K562 (cell line): ENCODE measurements around the gene SLC4A2. TPM values are rescaled to one million over a fixed set of nuclear protein-coding genes. Genes with fewer than 3 reads are reported as not detected.
A peak's percentile ranks its signal among the peaks of the same experiment; 100 is the strongest.

Source experiments
- ATF1 ChIP-seq, 2 experiments: fragments of 450-650 bp in 1 of 2; IDR thresholded peaks; 2 replicates each; pipeline ENCODE4 v1.6.1; 2016; ENCODE audit warnings: missing compliant biosample characterization in 1 of 2, missing genetic modification characterization in 1 of 2
- BCL6 ChIP-seq: fragments of 250-450 bp; sonication (Bioruptor Pico); IDR thresholded peaks from 2 replicates; pipeline ENCODE4 v1.4.0; 2020
- BRCA1 ChIP-seq, 2 experiments: fragments of 450-650 bp in 1 of 2; sonication (generic) in 1 of 2; formaldehyde crosslinking in 1 of 2; IDR thresholded peaks; 2 replicates each; pipeline versions ENCODE4 v1.5.0 to v1.6.1; 2017 to 2020; ENCODE audit warnings: mild to moderate bottlenecking in 1 of 2, missing genetic modification reagents in 1 of 2
- ETS2 ChIP-seq: IDR thresholded peaks from 2 replicates; pipeline ENCODE4 v1.6.1; 2016; ENCODE audit warnings: borderline replicate concordance, missing genetic modification characterization, mild to moderate bottlenecking, moderate library complexity, missing compliant biosample characterization; ENCODE audit not compliant: poor library complexity, severe bottlenecking
- HDGF ChIP-seq: fragments of 450-650 bp; IDR thresholded peaks from 2 replicates; pipeline ENCODE4 v1.6.1; 2016
- HNRNPLL ChIP-seq: fragments of 200-400 bp; formaldehyde crosslinking; IDR thresholded peaks from 2 replicates; pipeline ENCODE4 v1.6.1; 2017; ENCODE audit warnings: low read length, low read depth, mild to moderate bottlenecking; ENCODE audit not compliant: poor library complexity, severe bottlenecking
- KLF16 ChIP-seq: IDR thresholded peaks from 2 replicates; pipeline ENCODE4 v1.6.1; 2016; ENCODE audit warnings: antibody characterized with exemption
- MAFK ChIP-seq: IDR thresholded peaks from 2 replicates; pipeline ENCODE4 v1.6.1; 2011; ENCODE audit warnings: low read length, improper control_type of control experiment
- MXD1 ChIP-seq: fragments of 250-450 bp; sonication (Bioruptor Pico); IDR thresholded peaks from 2 replicates; pipeline ENCODE4 v1.8.0; 2021; ENCODE audit warnings: borderline replicate concordance, mild to moderate bottlenecking, moderate library complexity; ENCODE audit not compliant: poor library complexity, severe bottlenecking
- PRPF4 ChIP-seq: fragments of 200-400 bp; formaldehyde crosslinking; IDR thresholded peaks from one replicate; pipeline ENCODE4 v1.6.1; 2017; ENCODE audit warnings: low read length, low read depth, mild to moderate bottlenecking; ENCODE audit not compliant: insufficient read depth, poor library complexity, severe bottlenecking
- SNRNP70 ChIP-seq: fragments of 200-400 bp; formaldehyde crosslinking; optimal IDR thresholded peaks from 2 replicates; pipeline ENCODE3; 2017; ENCODE audit warnings: low read depth, low read length
- SREBF1 ChIP-seq: fragments of 150-350 bp; IDR thresholded peaks from 2 replicates; pipeline ENCODE4 v1.6.1; 2014; ENCODE audit warnings: antibody characterized with exemption, low read depth, low read length, borderline replicate concordance
- ZFPM2 ChIP-seq: fragments of 250-450 bp; sonication (Bioruptor Pico); IDR thresholded peaks from 2 replicates; pipeline ENCODE4 v1.5.1; 2022; ENCODE audit warnings: mild to moderate bottlenecking
- ZNF124 ChIP-seq: sonication (generic); formaldehyde crosslinking; IDR thresholded peaks from 2 replicates; pipeline ENCODE4 v1.8.1; 2022; ENCODE audit warnings: missing genetic modification reagents
- ZNF143 ChIP-seq: sonication (generic); formaldehyde crosslinking; IDR thresholded peaks from 2 replicates; pipeline ENCODE4 v1.9.0; 2022; ENCODE audit warnings: mild to moderate bottlenecking, missing genetic modification reagents
- ZNF165 ChIP-seq: fragments of 250-450 bp; sonication (Bioruptor Pico); IDR thresholded peaks from 2 replicates; pipeline ENCODE4 v1.4.0; 2020; ENCODE audit warnings: borderline replicate concordance
- ZNF57 ChIP-seq: fragments of 450-650 bp; formaldehyde crosslinking; IDR thresholded peaks from 2 replicates; pipeline ENCODE4 v1.4.0; 2020; ENCODE audit warnings: mild to moderate bottlenecking, moderate library complexity
- ZNF77 ChIP-seq: fragments of 250-450 bp; sonication (Bioruptor Pico); IDR thresholded peaks from 2 replicates; pipeline ENCODE4 v1.5.0; 2020
- polyA plus RNA-seq, 8 experiments: library from polyadenylated mRNA; depleted of rRNA in 4 of 8; stranded (reverse) in 5 of 8; unstranded in 3 of 8; fragments of >200 nt; fragmentation: Nextera tagmentation in 2 of 8; fragmentation: Illumina TruSeq in 1 of 8; extraction: Ambion mirVana in 2 of 8; extraction: Trizol in 1 of 8; gene quantifications; 2 replicates each; pipeline versions ENCODE4 v1.2.1 to v1.2.3, GENCODE V29; 2011 to 2014; ENCODE audit warnings: inconsistent platforms in 1 of 8, missing spikeins in 1 of 8
- total RNA-seq, 7 experiments: library from RNA; depleted of rRNA in 6 of 7; stranded (reverse); fragments of >200 nt in 6 of 7; fragmentation: Illumina TruSeq in 2 of 7; extraction: Trizol in 2 of 7; gene quantifications; 2 replicates each; pipeline versions ENCODE4 v1.2.1 to v1.2.3, GENCODE V29; 2011 to 2021; ENCODE audit warnings: low replicate concordance in 1 of 7
- TF ChIP-seq, protein P1 (sequence below): fragments of 250-450 bp; sonication (Bioruptor Pico); IDR thresholded peaks from 2 replicates; pipeline ENCODE4 v1.5.0; 2021

The SLC4A2 gene
- total and polyA plus RNA-seq, 9 of the 15 experiments (the other 6 are each of a cell fraction or from before 2014, with no cell fraction given): 11.4 to 375 (median 130) TPM

DNA sequence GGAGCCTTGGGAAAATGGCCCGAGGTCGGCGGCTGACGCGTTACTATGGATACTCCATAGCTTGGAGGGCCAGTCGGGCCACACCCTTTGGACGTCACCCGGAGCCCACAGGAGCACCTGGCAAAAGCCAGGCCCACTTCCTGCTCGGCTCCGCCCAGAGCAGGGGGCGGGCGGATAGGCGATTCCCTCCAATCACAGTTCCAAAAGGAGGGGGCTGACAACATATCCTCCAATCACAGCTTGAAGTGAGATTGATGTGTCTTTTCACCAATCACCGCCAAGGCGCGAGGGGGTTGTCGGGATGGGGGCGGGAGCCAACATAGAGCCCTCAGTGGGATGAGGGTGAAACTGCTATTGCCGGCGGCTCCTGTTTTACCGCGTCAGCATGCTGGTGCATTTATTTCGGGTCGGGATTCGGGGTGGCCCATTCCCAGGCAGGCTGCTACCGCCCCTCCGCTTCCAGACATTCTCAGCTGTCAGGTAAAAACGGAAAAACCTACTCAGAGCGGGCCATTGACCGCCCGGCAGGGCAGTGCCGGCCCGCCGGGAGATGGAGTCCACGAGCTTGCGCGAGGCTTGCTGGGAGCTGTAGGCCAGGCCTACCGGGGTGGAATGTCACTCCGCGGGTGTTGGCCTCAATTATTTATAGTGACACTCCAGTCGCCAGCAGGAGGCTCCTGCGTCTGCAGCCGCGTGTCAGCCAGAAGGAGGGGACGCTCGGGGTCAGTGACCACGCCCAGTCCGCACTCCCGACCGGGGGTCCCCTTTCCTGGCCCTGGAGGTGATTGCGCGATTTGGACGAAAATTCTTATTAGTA is 31.1 kb upstream of the SLC4A2 start, which contains the start of gene ABCB8 (continued):
- TF ChIP-seq MXD1 (CRISPR knock-in tag) (peak; percentile 1), ETS2 (no peak), BCL6 (CRISPR knock-in tag) (0 out of 2 replicates have a peak, but pooled peaks have one; percentile 48), KLF16 (no peak), PRPF4 (no peak), ZNF77 (CRISPR knock-in tag) (no peak), ZNF165 (no peak), ZNF143 (CRISPR knock-in tag) (peak; percentile 95), HNRNPLL (peak; percentile 26), BRCA1 (IDR thresholded peaks at IDR 0.05) (no peak), BRCA1 (CRISPR knock-in tag; IDR thresholded peaks at IDR 0.05) (no peak), SREBF1 (0 out of 2 replicates have a peak, but pooled peaks have one; percentile 14), ZFPM2 (no peak), HDGF (no peak), MAFK (peak; percentile 51; the same call in 1 of the 2 replicates), ZNF124 (CRISPR knock-in tag) (no peak), SNRNP70 (no peak), ATF1 (CRISPR knock-in tag; IDR thresholded peaks at IDR 0.05) (0 out of 2 replicates have a peak, but pooled peaks have one; percentile 26), ATF1 (tag; IDR thresholded peaks at IDR 0.05) (peak; percentile 96), ZNF57 (CRISPR knock-in tag) (0 out of 2 replicates have a peak, but pooled peaks have one; percentile 16)
- TF ChIP-seq, protein P1, sequence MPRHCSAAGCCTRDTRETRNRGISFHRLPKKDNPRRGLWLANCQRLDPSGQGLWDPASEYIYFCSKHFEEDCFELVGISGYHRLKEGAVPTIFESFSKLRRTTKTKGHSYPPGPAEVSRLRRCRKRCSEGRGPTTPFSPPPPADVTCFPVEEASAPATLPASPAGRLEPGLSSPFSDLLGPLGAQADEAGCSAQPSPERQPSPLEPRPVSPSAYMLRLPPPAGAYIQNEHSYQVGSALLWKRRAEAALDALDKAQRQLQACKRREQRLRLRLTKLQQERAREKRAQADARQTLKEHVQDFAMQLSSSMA: no peak
